Globus pallidus (tissue), 1 donor: ENCODE measurements around the gene PRKN.

Experiments
- DNase-seq: peaks from one replicate; pipeline ENCODE4 v3.0.0-alpha.2; 2015; ENCODE audit warnings: low spot score

PRKN gene

DNA sequence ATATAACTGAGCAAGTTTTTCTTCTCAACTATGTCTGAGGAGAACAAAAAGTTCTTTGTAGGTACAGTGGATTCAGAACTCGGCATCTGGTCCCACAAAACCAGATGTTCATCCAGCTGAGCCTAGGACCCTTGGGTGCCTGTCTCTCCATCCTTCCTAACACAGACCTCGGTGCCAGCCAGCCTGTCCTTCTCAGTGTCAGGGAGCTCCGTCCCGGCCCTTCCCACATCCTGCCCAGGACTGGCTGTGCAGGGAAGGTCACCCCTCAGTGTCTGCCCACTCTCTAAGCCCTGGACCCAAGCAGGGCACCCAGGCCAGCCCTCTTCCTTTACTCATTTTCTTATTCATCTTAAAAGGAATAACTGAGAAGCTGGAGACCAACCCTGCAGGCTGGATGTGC lies 1421.7 kb downstream of the PRKN start:
- no peak for DNase-seq

DNA sequence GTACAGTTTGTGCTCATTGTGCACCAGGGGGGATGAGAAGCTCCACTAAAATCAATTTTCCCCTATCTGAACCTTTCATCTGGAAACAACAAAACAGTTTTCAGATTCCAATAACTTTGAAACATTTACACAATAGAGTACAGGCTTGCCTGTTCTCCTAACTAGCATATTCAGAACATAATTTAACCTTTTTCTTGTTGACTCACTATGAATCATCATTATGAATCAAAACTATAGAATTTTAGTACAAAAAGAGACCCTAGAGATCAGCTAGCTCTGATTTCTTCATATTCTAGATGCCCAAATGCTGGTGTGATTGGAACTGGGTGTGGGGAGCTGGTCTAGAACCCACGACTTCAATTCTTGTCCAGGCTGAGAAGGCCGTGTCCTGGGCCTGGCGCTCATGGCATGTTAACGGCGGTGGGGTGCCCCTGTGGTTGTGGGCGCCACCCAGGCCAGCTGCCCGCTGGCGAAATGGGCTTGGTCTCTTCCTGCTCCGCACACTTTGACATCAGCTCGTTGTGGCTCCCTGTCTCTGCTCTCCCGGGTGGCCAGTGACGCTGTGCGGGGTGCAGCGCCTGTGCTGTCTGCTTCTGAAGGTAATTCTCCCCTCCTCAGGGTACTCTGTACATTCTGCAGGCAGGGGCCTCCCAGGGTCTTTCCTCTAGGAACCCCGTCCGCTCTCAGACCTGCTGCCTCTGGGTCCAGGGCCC lies 1423.8 kb downstream of the PRKN start:
- no peak for DNase-seq

DNA sequence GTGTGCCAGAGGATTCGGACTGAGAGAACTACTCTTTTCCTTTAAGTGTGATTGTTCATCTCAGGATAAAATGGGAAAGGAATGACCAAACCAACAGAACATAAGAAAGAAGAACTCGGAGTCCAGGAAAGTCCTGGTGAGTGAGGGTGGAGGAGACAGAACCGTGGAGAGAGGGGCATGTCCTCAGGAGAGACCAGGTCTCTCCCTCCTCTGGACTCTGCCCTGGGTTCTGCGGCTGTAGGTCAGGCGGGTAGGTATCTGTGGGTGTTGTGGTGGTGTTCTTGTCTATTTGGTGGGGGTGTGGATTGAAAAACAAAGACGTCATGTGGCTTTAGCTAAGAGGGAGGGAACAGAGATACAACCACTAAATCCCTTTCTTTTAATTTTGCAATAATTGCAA lies 1424.6 kb downstream of the PRKN start:
- DNase-seq: no peak

DNA sequence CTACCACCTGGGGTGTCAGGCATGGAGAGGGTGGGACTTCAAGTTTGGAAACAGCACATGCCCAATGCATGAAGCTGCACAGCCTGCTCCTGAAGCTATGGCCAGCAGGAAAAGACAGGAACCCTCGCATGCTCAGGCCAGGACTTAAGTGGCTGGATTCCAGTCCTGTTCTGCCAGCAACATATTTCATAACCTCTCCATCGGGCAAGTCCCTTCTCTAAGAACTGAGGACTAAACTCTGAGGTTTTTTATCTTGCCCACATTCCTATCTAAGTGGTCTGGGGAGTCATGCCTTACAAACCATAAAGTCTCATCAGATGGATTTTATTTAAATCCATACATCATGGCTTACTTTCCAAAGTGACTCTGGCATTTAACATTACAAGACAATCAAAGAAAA lies 1426.2 kb downstream of the PRKN start:
- DNase-seq: no peak

DNA sequence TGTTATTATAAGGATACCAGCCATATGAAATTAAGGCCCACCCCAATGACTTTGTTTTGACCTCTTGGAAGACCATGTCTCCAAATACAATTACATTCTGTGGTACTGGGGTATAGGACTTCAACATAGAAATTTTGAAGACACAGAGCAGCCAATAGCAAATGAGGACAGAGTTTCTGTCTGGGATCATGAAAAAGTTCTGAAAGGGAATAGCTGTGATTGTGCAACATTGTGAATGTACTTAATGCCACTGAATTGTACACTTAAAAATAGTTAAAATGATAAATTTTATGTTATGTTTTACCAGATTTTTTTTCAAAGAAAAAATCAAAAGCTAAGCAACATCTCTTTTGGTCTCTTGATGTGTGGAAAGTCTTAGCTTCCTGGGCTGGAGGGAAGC lies 1426.7 kb downstream of the PRKN start:
- DNase-seq: no peak

DNA sequence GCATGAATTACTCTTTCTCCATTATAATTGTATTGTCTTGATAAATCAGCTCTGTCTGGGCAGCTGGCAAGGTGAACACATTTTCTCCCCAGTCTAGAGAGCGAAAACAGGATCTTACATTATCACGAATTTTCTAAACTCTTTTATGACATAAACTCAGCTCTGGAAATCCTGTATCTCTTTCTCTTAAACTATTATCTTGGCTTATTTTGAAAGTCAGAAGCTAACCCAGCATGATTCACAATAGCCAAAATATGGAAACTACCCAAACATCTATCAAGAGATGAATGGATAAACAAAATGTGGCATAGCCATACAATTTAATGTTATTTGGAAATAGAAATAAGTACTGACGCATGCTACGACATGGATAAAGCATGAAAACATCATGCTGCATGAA lies 1427.8 kb downstream of the PRKN start:
- no peak for DNase-seq
